Endothelial cell of umbilical vein (primary cell): ENCODE results near the gene CTU2. TPM values are rescaled to one million over a fixed set of nuclear protein-coding genes. Genes with fewer than 3 reads are reported as not detected.

Source experiments
- BruUV-seq: library from RNA; stranded (reverse); fragments of 400-500 nt; replicated peaks from 2 replicates; lab custom pipeline; 2021; lab: Mats Ljungman, UMichigan
- CTCF ChIA-PET: fragments of 300-600, 350-600 bp; sonication (Branson Sonifier 250); formaldehyde crosslinking; loops from one replicate; lab custom pipeline; 2021; ENCODE audit warnings: antibody characterized with exemption, inconsistent platforms; lab: Charles Lee
- POLR2A ChIA-PET: fragments of 300-600, 350-600 bp; sonication (Branson Sonifier 250); formaldehyde crosslinking; loops from one replicate; lab custom pipeline; 2021; ENCODE audit warnings: antibody characterized with exemption, inconsistent platforms; lab: Charles Lee
- DNase-seq: peaks from one replicate; pipeline ENCODE4 v3.0.0-alpha.2; 2011; ENCODE audit warnings: low read depth, low spot score
- FAIRE-seq: peaks from 2 replicates; lab custom pipeline; 2011; peaks lifted over from hg19 to GRCh38; lab: Jason Lieb, UNC
- H2AFZ ChIP-seq: 2 replicates; pipeline ENCODE4 v1.6.0; 2012; ENCODE audit warnings: low read depth, low read length, control low read depth, inconsistent platforms
- H3K27ac ChIP-seq: 2 replicates; pipeline ENCODE4 v1.5.1; 2011; ENCODE audit warnings: low read depth, mild to moderate bottlenecking, control low read depth, low read length, moderate library complexity; ENCODE audit not compliant: insufficient read depth
- H3K27me3 ChIP-seq, 2 experiments: 2 replicates each; pipeline versions ENCODE4 v1.6.0 to v1.6.1; 2011; ENCODE audit warnings: low read length in 2 of 2, mixed read lengths in 1 of 2; ENCODE audit not compliant: control insufficient read depth in 2 of 2, insufficient read depth in 2 of 2
- H3K36me3 ChIP-seq, 2 experiments: 2 replicates in 1 of 2; 3 replicates in 1 of 2; pipeline ENCODE4 v1.5.1; 2011; ENCODE audit warnings: low read length in 2 of 2, mild to moderate bottlenecking in 1 of 2, moderate library complexity in 1 of 2; ENCODE audit not compliant: control insufficient read depth in 2 of 2, insufficient read depth in 2 of 2; ENCODE audit errors: extremely low read depth in 1 of 2
- H3K4me1 ChIP-seq: 3 replicates; pipeline ENCODE4 v1.5.1; 2011; ENCODE audit warnings: mild to moderate bottlenecking, low read length; ENCODE audit not compliant: control insufficient read depth, insufficient read depth; ENCODE audit errors: extremely low read depth
- H3K4me2 ChIP-seq: 2 replicates; pipeline ENCODE4 v1.6.1; 2011; ENCODE audit warnings: low read length, control low read depth, mixed read lengths; ENCODE audit not compliant: insufficient read depth
- H3K4me3 ChIP-seq, 3 experiments: fragments of 200-600 bp in 1 of 3; sonication (generic), shearing (Covaris generic) in 1 of 3; replicated peaks in 1 of 3; 2 replicates each; pipeline ENCODE4 v1.5.1; 2011 to 2016; ENCODE audit warnings: control low read depth in 3 of 3, low read length in 3 of 3, mild to moderate bottlenecking in 2 of 3, inconsistent platforms in 1 of 3, low read depth in 1 of 3, moderate library complexity in 1 of 3; ENCODE audit not compliant: insufficient read depth in 1 of 3
- H3K79me2 ChIP-seq: 2 replicates; pipeline ENCODE4 v1.6.0; 2012; ENCODE audit warnings: low read length, inconsistent platforms; ENCODE audit not compliant: control insufficient read depth, insufficient read depth
- H3K9ac ChIP-seq: replicated peaks from 2 replicates; pipeline ENCODE3; 2011; ENCODE audit warnings: low read length, control low read depth; ENCODE audit not compliant: insufficient read depth; ENCODE audit errors: extremely low read depth
- H3K9me1 ChIP-seq: replicated peaks from 3 replicates; pipeline ENCODE4 v1.6.0; 2011; ENCODE audit warnings: mild to moderate bottlenecking, low read length; ENCODE audit not compliant: control insufficient read depth, insufficient read depth; ENCODE audit errors: extremely low read depth
- H3K9me3 ChIP-seq: replicated peaks from 2 replicates; pipeline ENCODE4 v1.5.1; 2012; ENCODE audit warnings: low read length, inconsistent platforms; ENCODE audit not compliant: control insufficient read depth, insufficient read depth
- H4K20me1 ChIP-seq: replicated peaks from 2 replicates; pipeline ENCODE3; 2011; ENCODE audit warnings: mild to moderate bottlenecking, low read length; ENCODE audit not compliant: control insufficient read depth, insufficient read depth; ENCODE audit errors: extremely low read depth
- CTCF ChIP-seq, 2 donors: IDR thresholded peaks; 1 replicate in 1 of 2; 2 replicates in 1 of 2; pipeline ENCODE4 v1.5.1; 2011; ENCODE audit warnings: low read length in 2 of 2, mild to moderate bottlenecking in 2 of 2, moderate library complexity in 2 of 2, control low read depth in 1 of 2, inconsistent platforms in 1 of 2, low read depth in 1 of 2; ENCODE audit not compliant: insufficient read depth in 1 of 2; ENCODE audit errors: extremely low read depth in 1 of 2
- EZH2 ChIP-seq: IDR thresholded peaks from 2 replicates; pipeline ENCODE4 v1.6.1; 2012; ENCODE audit warnings: borderline replicate concordance, low read depth, mild to moderate bottlenecking, moderate library complexity, low read length, inconsistent platforms; ENCODE audit not compliant: severe bottlenecking
- FOS ChIP-seq: IDR thresholded peaks from 2 replicates; pipeline ENCODE4 v1.6.1; 2011; ENCODE audit warnings: mild to moderate bottlenecking, low read length, moderate library complexity, borderline replicate concordance; ENCODE audit not compliant: insufficient read depth
- GATA2 ChIP-seq: IDR thresholded peaks from 2 replicates; pipeline ENCODE4 v1.7.0; 2011; ENCODE audit warnings: low read depth, mild to moderate bottlenecking, moderate library complexity, mixed read lengths, low read length; ENCODE audit not compliant: insufficient read length, insufficient read depth
- JUN ChIP-seq: IDR thresholded peaks from 2 replicates; pipeline ENCODE4 v1.6.1; 2011; ENCODE audit warnings: borderline replicate concordance, low read depth; ENCODE audit not compliant: insufficient read length, insufficient read depth
- MAX ChIP-seq: IDR thresholded peaks from 2 replicates; pipeline ENCODE4 v1.6.1; 2011; ENCODE audit not compliant: insufficient read depth, insufficient read length
- MYC ChIP-seq: IDR thresholded peaks from one replicate; pipeline ENCODE4 v1.6.1; 2011; ENCODE audit warnings: mild to moderate bottlenecking, low read depth, low read length
- POLR2A ChIP-seq: IDR thresholded peaks from 2 replicates; pipeline ENCODE4 v1.6.1; 2012; ENCODE audit warnings: low read depth, mild to moderate bottlenecking, control low read depth, low read length
- POLR2AphosphoS5 ChIP-seq: IDR thresholded peaks from 2 replicates; pipeline ENCODE4 v1.6.1; 2012; ENCODE audit warnings: low read depth, mild to moderate bottlenecking, control low read depth, low read length, moderate library complexity; ENCODE audit not compliant: insufficient read depth
- dilution Hi-C: fragments of 300-500 bp; cut with MboI; formaldehyde crosslinking; loops from one replicate; pipeline ENCODE4 v1.15.0; 2019; ENCODE audit warnings: low sequenced_read_pairs; ENCODE audit not compliant: extremely low pct_ligation_motif_present
- intact Hi-C: fragments of 100-400 bp; cut with micrococcal nuclease; formaldehyde crosslinking; loops from one replicate; pipeline ENCODE4 v1.10.0; 2022
- polyA plus RNA-seq, 4 experiments: library from polyadenylated mRNA; depleted of rRNA in 3 of 4; stranded (reverse) in 3 of 4; unstranded in 1 of 4; fragments of >200 nt; gene quantifications; 2 replicates each; pipeline versions ENCODE4 v1.2.1 to v1.2.3, GENCODE V29; 2011 to 2012; ENCODE audit warnings: missing spikeins in 1 of 4
- total RNA-seq: library from RNA; stranded (reverse); gene quantifications from 2 replicates; pipeline ENCODE4 v1.2.3, GENCODE V29; 2021

The CTU2 gene
- total and polyA plus RNA-seq, 2 donors (not counting 3 experiments of a cell fraction or from before 2014, with no cell fraction given), result 26.1 to 33.7 TPM

- Histone ChIP-seq H3K9me3 (no peaks in the 10 kb centered on the region), H4K20me1 (no peaks in the 10 kb centered on the region), H3K4me2 (no peak overlapping the region), H3K36me3 (no peaks in the 10 kb centered on the region), H3K27ac (no peak overlapping the region), H3K27me3 (peaks cover 0 to 2% of the 10 kb centered on the region in 2 experiments), H3K79me2 (no peaks in the 10 kb centered on the region), H3K4me3 (no peak overlapping the region), H3K4me1 (no peaks in the 10 kb centered on the region), H3K9ac (no peak overlapping the region), H2AFZ (no peak overlapping the region), H3K9me1 (no peaks in the 10 kb centered on the region)
- TF ChIP-seq POLR2A (no peak), GATA2 (no peak), MYC (no peak), POLR2AphosphoS5 (no peak), EZH2 (no peak), JUN (no peak), MAX (no peak), FOS (no peak), CTCF (IDR thresholded peaks at IDR 0.05; ENCODE audit: extremely low read depth in 1 of 2, insufficient read depth in 1 of 2, low read depth in 1 of 2, low read length in 2 of 2) (no peak)
- intact Hi-C loops (no loop called here), dilution Hi-C loops (no loop called here)
- CTCF ChIA-PET, result no interaction called here
- no peak for DNase-seq
- FAIRE-seq, result no peak
- no TSS peak for BruUV-seq
- POLR2A ChIA-PET, result no interaction called here
These were observed 15.0 kb upstream of the CTU2 start for GRCh38 chr16:88691129-88691813.
